NOMO-1 treated with dmso at 0.1 percent for 144 hours (cell line): ENCODE results near the gene CRMP1.
"Not testable (repeated sequence)": the region's sequence is repeated elsewhere in the genome, so short reads cannot be mapped to it uniquely, and the experiment has no call there.

Source experiments
- DNase-seq: peaks from one replicate; lab custom pipeline; 2025; ENCODE audit not compliant: unreplicated experiment; lab: John Stamatoyannopoulos, UW

The CRMP1 gene

DNA sequence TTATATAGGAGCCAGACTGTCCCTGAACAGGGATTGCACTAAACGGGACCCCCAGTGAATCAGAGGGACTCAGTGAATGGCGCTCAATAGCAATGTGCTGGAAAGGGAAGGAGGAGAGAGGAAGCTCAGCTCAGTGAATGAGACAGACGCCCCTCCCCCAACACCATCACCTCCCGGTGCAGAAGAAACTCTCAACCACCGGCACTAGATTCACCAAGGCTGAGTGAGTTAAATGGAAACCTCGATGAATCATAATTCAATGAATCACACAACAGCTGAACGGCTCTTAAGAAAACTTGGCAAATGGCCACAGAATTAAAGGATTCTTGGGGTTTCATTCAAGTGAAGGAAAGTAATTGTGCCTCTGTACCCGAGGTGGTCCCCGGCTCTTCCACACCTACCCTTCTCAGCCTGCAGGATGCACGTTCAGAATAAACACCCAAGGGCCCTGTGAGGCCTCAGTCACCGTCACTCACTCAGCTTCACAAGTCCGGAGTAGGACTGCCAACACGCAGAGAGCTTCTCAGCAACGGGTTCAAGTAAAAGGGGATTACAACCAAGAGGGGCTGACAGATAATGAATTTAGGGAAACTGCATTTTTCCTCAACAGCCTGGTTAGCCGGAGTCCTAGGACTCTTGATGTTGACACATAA is 29.3 kb downstream of the CRMP1 start:
- DNase-seq, result no peak

DNA sequence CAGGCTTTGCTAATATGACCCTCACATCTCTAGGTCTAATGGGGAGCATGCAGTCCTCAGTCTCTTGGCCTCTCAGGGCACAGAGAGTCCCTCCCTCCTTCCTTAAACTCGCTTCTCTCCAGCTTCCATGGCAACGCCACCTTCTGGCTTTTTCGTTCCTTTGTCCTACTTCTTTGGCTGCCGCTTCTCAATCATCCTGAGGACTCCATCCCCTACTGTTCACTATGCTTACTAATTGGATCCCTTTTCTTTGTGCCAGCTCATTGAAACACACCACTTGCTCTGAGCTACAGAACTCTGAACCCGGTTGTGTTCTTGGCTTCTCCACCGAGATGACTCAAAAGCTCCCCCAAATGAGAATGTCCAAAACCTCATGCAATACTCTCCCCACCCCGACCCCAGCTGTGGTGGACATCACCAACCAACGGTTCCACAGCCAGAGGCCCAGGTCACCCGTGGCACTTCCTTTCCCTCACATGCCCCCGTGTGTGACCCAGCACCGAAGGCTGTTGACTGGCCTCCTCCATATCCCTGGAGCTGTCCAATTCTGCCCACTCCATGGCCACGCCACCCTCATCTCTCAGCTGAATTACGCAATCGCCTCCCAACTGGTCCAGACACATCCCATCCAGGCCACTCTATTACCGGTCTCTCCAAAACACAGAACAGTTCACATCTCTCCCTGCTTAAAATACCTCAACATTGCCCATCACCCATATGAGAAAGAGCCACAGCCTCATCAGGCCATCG is 34.7 kb downstream of the CRMP1 start:
- DNase-seq, result no peak

DNA sequence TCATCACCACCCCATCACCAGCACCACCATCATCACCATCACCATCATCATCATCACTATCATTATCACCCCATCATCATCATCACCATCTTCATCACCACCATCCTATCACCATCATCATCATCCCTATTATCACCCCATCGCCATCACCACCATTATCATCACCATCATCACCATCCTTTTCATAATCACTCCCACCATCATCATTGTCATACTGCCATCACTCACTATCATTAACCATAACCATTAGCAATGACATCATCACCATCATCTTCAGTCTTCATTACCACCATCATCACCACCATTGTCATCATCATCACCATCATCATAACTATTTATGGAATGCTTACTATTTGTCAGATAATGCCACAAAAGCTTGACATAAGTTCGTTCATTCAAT is 35.7 kb downstream of the CRMP1 start:
- no peak for DNase-seq

DNA sequence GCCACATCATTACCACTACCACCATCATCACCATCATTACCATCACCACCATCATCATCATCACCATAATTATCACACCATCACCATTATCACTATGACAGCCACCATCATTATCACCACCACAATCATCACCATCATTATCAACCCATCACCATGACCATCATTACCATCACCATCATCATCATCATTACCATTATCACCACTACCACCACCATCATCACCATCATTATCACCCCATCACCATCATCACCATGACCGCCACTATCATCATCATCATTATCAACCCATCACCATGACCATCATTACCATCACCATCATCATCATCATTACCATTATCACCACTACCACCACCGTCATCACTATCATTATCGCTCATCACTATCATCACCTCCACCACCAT is 36.5 kb downstream of the CRMP1 start:
- not testable (repeated sequence) for DNase-seq

DNA sequence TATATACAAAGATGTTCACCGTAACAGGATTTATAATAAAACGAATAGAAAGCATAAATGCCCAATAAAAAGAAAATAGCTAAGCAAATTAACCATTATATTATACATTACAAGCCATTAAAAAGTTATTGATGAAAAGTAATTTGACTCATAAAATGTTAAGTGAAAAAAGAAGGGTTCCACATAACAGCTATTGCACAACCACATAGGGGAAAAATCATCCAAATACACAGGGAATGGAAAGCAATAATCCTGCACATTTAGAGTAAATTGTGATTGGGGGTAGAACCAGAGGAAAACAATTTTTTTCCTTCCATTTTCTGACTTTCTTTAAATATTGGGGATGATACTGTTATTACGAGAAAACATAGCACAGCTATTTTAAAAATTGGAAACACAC is 38.0 kb downstream of the CRMP1 start:
- no peak for DNase-seq

DNA sequence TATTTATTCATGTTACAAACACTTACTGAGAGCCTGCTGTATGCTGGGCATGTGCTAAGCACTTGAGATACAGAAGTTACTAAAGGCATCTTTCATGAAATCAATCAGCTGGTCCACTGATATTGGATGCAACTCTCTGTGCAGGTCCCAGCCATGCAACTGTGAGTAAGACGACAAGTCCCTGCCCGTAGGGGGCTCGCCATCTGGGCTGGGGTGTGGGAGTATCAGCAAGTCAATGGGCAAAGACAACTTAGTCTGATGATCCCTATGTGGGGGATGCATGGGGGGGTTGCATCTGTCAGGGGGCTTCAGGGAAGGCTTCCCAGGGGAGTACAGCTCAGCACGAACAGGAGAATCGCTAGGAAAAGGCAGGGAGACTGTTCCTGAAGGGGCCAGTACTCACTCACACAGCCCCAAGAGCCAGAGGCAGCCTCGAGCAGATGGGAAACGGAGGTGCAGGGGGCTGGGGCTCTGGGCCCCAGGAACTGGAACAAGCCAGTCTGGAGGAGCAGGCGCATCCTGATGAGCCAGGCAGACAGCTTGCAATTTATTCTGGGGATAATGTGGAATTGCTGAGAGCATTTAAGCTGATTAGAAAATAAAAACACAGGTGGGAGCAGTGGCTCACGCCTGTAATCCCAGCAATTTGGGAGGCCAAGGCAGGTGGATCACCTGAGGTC is 40.2 kb downstream of the CRMP1 start:
- DNase-seq, result no peak

DNA sequence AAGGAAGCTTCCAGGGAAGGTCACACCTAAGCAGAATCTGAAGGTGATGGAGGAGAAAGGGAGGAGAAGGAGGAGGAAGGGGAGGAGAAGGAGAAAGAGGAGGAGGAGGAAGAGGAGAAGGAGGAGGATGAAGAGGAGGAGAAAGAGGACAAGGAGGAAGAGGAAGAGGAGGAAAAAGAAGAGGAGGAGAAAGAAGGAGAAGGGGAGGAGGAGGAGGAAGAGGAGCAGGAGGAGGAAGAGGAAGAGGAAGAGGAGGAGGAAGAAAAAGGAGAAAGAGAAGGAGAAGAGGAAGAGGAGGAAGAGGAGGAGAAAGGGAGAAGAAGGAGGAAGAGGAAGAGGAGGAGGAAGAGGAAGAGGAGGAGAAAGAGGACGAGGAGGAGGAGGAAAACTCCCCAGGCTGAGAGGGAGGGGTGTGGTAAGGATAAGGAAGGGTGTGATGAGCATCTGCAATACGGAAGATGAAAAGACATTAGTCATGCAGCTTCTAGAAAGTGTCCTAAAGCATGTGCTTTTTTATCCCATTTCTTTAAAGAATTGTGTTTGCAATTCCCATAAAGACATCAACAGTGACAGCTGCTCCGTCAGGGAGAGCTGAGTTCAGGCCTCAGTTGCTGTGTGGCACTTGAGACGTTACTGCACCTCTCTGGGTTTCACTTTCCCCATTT is 41.1 kb downstream of the CRMP1 start:
- no peak for DNase-seq

DNA sequence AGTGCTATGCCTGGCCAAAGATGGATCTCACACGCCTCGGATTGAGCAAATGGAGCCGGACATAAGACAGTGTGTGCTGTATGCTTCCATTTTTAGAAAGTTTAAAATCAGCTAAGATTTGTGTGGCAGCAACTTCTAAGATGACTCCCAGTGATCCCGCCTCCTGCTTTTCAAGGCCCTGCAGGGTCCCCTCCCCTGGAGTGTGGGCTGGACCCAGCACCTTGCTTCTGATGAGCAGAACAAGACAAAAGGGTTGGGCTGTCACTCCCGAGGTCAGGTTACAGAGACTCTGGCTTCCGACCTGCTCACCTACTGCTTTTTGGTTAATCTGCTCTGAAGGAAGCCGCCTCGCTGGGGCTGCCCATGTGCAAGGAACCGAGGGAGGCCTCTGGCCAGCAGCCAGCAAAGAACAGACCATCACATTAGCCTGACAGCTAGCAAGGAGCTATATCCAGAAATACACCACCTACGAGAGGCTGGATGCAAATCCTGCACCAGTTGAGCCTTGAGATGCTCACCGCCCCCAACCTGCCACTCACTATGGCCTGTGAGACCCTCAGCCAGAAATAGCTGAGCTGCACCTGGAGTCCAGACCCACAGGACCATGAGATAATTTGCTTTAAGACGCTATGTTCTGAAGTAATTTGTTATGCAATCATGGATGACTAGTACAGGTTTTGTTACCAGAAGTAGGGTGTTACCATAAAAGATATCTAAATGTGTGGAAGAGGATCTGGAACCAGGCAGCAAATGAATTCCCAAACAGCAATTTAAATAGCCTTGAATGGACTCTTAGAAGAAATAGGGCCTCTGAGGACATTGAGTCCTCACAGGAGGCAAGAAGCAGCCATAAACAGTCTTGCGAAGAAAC is 47.6 kb downstream of the CRMP1 start:
- DNase-seq, result no peak

DNA sequence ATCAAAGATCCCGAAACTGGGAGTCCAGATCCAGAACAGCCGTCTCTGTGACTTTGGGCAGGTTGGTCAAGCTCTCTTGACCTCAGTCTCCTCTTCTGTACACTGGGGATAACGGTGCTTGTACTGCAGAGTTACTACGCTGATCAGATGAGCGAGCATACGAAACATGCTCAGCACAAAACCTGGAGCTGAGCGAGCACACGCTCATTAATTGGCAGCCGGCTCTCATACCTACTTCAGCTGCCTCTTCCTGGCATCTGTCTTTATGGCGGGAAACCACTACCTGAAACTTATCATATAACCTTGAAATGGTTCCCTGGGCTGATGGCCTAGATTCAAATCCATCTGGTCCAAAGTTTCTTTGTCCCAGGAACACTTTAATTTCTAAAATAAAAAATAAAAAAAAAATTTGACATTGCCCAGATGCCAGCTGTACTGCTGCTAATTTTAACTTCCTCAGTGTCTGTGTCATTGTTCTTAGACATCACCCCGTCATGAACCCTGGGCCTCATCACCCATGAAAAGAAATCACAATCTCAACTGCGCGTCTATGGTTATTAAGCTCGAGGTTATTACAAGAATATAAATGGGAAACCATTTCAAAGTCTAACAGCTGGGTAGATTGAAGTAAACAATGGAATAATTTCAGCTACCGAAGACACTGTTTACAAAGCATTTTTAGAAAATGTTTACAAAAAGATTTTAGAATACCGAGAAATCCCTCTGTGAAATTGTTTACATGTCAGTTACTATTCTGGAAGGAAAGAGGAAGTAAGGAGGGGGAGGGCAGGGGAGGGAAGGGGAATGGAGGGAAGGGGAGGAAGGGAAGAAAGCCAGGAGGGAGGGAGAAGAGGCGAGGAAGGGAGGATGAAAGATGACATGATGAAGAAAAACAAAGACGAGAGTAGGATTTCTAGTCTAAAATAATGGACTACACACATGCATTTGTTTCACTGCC is 49.0 kb downstream of the CRMP1 start:
- no peak for DNase-seq

DNA sequence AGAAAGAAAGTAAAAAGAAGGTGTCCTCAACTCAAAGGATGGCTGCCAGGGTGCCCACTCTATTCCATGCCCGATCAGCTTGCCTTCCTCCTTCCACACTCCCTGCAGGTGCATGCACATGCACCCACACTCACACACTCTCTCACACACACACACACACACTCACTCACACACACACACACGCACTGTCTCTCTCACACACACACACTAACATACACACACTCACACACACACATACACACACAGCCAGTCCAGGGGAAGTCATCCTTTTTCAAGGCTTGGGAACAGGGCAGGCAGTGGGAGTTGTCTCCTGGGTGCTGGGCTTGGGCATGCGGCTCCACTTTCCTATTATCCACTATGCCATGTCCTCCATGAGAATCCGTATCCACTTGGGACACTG is 50.4 kb downstream of the CRMP1 start:
- no peak for DNase-seq

DNA sequence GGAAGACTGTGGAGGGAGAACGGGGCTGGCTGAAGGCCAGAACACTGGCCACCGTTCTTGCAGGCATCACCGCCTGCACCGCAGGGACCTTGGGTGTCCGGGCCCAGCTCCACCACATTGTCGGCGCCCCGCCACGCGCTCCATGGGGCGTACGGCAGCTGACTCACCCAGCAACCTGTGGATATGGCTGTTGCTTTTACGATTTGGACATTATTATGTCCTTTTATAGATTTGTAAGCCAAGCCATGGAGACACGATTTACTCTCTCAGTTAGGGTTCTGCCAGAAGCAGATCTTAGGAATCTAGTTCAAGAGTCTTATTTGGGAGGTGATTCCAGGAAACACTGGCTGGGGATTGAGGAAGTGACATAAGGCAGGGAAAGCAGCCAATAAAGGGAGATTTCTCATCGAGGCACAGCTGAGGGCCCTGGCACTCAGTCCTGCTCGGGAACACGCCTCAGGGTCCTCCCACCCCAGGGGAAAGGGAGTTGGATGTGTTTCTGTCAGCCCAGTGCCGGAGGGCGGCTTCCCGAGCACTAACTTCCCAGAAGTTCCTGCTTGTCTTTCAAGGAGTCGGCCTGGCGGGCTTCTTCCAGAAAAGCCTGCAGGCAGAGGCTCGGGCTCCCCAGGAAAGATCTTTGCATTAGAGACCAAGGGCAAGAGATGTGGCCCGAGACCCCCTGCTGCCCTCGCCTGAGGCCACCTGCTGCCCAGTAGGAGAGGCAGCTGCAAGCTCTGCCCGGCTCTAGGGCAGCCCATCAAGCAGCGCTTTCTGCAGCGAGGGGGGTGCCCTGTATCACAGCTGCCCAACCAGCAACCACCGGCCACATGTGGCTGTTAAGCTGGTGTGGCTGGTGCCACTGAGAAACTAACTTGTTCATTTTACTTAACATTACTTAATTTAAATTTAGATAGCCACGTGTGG is 52.9 kb downstream of the CRMP1 start:
- DNase-seq, result no peak

DNA sequence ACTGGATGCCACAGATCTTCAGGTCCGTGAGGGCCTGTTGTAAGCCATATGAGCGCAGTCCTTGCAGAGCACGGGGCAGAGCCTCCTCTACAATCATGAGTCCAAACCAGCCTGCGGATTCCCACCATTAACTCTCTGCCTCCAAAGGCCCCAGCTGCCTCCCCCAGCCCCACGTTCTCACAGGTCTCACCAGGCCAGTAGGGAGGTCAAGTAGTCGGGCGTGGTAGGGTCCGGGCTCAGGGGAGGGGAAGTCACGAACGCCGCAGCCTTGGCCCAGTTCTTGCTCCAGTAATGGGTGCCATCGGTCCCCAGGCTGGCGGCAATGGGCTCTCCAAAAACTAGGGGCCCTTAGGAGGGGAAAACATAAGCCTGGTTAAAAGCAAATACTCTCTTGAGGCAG is 53.6 kb downstream of the CRMP1 start:
- DNase-seq, result no peak

DNA sequence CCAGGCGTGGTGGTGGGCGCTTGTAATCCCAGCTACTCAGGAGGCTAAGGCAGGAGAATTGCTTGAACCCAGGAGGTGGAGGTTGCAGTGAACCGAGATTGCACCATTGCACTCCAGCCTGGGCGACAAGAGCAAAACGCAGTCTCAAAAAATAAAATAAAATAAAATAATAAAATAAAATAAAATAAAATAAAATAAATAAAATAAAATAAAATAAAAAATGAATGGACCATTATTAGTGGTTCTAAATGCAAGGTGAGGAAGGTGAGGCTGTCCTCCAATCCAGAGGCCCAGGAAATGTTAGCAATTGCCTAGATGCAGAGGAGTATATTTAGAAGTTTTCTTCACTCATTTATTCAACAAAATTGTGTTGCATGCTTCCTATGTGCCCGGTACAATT is 55.4 kb downstream of the CRMP1 start:
- DNase-seq, result not testable (repeated sequence)

DNA sequence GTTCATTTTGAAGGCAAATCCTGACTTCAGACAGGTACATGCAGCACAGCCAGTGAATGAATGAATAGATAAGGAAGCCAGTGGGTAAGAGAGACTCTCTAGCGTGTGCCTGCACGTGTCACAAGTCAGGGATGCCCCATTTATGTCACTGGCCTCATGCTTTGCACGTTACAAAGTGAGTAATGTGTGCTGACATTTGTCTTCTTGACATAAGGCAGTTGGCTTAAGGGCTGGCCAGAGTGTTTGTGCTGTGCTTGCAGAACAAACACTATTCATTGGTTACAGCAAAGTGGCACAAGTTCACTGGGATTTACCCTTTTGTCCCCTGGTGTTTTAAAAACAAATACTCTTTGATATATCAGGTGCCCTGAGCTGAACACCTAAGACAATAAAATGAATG is 55.9 kb downstream of the CRMP1 start:
- DNase-seq, result no peak

DNA sequence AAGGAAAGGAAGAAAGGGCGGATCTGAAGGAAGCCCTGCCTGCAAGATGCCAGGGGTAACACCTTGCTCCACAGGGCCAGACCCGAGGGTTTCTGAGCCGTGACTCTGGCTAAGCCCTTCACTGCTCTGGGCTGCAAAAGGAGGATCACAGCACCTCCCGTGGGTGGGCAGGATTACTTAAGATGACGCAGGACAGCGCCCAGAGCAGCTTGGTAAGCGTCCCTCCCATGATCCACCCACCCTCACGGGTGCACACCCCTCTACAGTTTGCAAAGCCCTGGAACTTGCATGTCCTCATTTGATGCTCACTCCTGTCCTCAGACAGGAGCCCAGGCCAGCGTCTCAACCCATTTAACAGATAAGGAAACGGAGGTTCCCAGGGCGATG is 64.9 kb downstream of the CRMP1 start:
- DNase-seq, result no peak

DNA sequence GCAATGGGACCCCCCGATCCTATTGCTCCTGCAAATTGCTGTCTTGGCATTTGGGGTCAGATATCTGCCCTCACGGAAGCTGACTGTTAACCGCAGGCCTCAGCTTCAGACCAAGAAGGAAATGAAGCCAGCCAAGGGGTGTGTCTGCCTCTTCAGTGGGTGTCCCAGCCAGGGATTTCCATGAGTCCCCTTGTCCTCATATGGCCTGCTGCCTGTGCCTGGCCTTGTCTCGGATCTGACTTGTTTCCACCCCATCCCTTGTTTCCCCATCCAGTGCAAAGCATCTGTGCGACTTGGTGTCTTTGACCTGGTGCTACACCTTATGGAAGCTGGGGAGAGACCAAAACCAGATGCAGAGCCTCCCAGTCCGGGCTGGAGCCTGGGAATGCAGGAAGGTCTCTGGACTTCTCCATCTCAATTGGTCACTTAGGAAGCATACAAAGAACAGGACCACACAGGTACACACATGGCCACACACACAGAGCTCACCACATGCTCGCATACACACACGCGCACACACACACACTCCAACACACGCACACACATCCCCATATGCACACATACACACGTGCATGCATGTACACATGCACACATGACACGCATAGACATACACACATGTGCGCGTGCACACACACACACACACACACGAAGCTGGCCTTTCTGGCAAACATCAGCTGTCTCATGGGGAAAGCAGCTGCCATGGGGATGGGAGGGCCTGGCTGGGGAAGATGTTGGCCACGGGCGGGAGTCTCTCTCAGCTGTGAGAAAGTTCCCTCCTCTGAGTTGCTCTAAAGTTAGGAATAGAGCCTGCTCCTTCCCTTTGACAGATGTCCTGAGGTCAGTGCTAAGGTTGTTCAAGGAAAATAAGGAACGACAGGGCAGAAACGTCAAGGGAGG is 65.5 kb downstream of the CRMP1 start:
- DNase-seq, result no peak

DNA sequence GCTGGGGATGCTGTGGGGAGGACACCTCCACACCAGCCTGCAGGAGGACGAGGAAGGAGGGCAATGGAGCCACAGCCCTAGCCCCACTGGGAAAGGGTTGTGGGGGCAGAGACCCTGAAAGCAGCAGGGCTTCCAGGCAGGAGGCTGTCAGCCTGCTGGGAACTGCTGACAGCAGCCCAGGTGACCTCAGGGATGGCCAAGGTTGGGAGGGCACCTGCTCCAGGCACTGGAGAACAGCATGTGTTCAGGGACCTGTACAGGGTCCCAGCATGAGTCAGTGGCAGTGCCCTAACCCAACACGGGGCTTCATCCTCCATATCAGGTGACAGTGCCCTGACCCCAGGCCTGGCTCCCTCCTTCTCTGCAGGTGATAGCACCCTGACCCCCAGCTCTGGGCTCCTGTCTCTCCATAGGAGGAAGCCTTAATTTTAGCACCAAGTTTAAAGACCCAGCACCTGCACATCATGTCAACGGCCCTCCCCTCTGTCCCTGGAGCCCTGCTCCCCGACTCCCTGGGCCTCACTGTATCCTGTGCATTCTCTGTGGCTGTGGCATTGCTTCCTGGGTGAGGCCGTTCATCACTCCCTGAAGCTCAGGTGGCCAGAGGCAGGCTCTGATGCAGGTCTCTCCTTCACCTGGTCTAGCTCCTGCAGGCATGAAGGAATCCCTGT is 66.3 kb downstream of the CRMP1 start:
- no peak for DNase-seq
